GM13977 (cell line): ENCODE measurements around the gene NRXN2.

Experiments
- DNase-seq: peaks from one replicate; pipeline ENCODE4 v3.0.0; 2012; ENCODE audit warnings: low spot score
- CTCF ChIP-seq: IDR thresholded peaks from 2 replicates; pipeline ENCODE4 v1.5.1; 2012; ENCODE audit warnings: mild to moderate bottlenecking, control low read depth; ENCODE audit not compliant: insufficient read depth; ENCODE audit errors: extremely low read depth, missing control alignments
- in situ Hi-C: fragments of 300-500 bp; cut with MboI; formaldehyde crosslinking; loops from one replicate; pipeline ENCODE4 v1.12.0; 2022; ENCODE audit warnings: low sequenced_read_pairs, low pct_unique_long_range_greater_than_20kb, mixed read lengths, inconsistent platforms; ENCODE audit not compliant: unreplicated experiment

NRXN2 gene

DNA sequence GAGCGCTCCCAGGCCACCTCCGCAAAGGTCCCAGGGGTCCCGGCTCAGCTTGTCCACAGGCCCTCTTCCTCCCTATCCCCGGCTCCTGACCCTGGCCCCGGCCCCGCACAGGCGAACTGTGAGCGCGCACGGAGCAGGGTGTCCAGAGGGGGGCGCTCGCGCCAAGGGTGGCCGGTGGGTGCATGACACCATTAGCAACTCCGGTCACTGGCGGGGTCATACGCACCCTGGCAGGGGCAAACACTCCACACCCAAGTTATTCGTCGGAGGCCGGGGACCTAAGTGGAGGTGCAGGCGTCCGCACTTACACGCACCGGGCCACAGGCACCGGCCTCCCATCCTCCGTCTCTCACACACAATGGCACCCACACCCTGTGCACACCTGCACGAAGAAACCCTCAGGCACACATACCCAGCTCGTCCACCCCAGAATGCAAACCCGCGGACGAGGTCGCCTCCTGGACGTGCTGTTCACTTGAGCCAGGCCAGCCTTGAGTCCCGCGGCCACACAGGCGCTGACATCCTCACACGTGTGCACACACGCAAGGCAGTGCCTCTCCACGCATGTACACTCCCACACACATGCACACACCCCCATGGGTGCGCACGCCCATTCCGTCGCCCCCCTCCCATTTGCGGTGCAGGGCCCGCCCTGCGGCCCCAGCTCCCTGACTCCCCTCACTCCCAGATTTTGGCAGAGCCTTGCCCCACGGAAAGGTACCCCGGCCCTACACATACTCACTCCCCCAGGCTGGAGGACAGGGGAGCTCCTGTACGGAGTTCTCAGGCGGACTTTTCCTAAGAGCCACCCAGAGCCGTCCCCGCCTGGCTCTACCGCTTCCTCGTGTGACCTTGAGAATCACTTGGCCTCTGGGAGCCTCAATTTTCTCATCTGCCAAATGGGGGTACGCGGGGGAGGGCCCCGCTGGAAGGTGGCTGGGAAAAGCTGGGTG lies 20.9 kb upstream of the NRXN2 start, which contains the start of gene RASGRP2:
TSS of gene RASGRP2 (minus strand) at position 552 of the 953 bp plus-strand sequence. CDS start 1,276 bp downstream, outside the sequence.
- DNase-seq: peak; percentile 83
- in situ Hi-C loops: no loop called here
- peak; percentile 85 for TF ChIP-seq CTCF

GRCh38 chr11:64742889-64743590 lies 20.0 kb upstream of the NRXN2 start:
- in situ Hi-C loops: no loop called here
- peak; percentile 76 for TF ChIP-seq CTCF
- peak; percentile 95 for DNase-seq

- DNase-seq: peak; percentile 76
- in situ Hi-C loops: no loop called here
- TF ChIP-seq CTCF: peak; percentile 12
Observed at GRCh38 chr11:64742087-64742888, 19.3 kb upstream of the NRXN2 start.

GRCh38 chr11:64741375-64742086 lies 18.5 kb upstream of the NRXN2 start:
- DNase-seq: no peak
- in situ Hi-C loops: no loop called here
- no peak for TF ChIP-seq CTCF

- DNase-seq: no peak
- in situ Hi-C loops: no loop called here
- TF ChIP-seq CTCF: no peak
Observed at GRCh38 chr11:64739871-64740270, 16.9 kb upstream of the NRXN2 start.
